Retinal pigment epithelial cell (primary cell): ENCODE measurements around the gene THTPA.
"Not testable (repeated sequence)": the region's sequence is repeated elsewhere in the genome, so short reads cannot be mapped to it uniquely, and the experiment has no call there.

ENCODE experiments used
- DNase-seq: peaks from one replicate; pipeline ENCODE4 v3.0.0-alpha.2; 2010; ENCODE audit warnings: low read depth
- H3K4me3 ChIP-seq: 2 replicates; pipeline ENCODE4 v1.5.1; 2011; ENCODE audit warnings: mild to moderate bottlenecking, low read length, control low read depth, moderate library complexity
- CTCF ChIP-seq: conservative IDR thresholded peaks from 2 replicates; pipeline ENCODE4 v1.5.1; 2011; ENCODE audit warnings: low read depth, low read length, control low read depth, inconsistent platforms

The THTPA gene

GRCh38 chr14:23605931-23606585 lies 50.0 kb downstream of the THTPA start:
- TF ChIP-seq CTCF: no peak
- no peak overlapping the region for H3K4me3 ChIP-seq
- no peak for DNase-seq

GRCh38 chr14:23608454-23608853 lies 52.4 kb downstream of the THTPA start:
- no peak for DNase-seq
- no peak for TF ChIP-seq CTCF
- H3K4me3 ChIP-seq: no peak overlapping the region

GRCh38 chr14:23609001-23609400 lies 52.9 kb downstream of the THTPA start:
- H3K4me3 ChIP-seq: no peak overlapping the region
- DNase-seq: no peak
- no peak for TF ChIP-seq CTCF

DNA sequence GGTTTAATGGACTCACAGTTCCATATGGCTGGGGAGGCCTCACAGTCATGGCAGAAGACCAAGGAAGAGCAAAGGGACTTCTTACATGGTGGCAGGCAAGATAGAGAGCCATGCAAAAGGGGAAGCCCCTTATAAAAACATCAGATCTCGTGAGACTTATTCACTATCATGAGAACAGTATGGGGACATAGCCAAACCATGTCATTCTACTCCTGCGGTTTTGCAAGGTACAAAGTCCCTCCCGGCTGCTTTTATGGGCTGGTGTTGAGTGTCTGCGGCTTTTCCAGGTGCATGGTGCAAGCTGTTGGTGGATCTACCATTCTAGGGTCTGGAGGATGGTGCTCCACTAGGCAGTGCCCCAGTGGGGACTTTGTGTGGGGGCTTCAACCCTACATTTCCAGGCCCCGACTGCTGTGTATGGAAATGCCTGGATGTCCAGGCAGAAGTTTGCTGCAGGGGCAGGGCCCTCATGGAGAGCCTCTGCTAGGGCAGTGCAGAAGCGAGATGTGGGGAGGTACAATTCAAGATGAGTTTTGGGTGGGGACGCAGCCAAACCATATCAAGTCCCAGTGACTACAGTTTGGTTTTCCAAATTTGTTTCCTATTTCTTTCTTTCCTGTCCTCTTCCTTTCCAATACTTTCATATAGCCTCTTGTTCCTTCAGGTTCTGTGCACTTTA lies 53.5 kb downstream of the THTPA start:
- not testable (repeated sequence) for H3K4me3 ChIP-seq, DNase-seq
